ENCODE data around the gene WDR7.
A peak's percentile ranks its signal among the peaks of the same experiment; 100 is the strongest.

The WDR7 gene

DNA sequence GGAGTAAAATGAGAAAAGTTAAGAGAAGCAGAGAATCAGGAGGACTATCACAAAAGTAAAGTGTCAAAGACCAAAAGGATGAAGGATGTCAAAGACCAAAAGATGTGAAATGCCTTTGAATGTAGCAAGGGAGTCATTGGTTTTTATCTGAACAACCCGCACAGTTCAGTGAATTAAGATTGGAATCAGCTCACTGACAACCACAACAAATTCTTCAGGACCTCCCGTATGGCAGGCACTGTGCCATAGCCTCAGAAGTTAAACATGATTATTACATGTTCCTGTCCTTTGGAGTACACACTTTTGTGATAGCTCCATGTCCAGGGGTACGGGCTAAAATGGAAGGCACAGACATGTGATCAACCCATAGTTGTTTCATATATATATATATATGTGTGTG, 7.8 kb upstream of the WDR7 start:
- no peaks in the 10 kb centered on the region for H3K9me2 ChIP-seq (ENCODE audit: low read depth, low read length)
- no peaks in the 10 kb centered on the region for H4K20me1 ChIP-seq (ENCODE audit: insufficient read depth, low read length)
- H3K27ac ChIP-seq (ENCODE audit: low read depth, low read length, poor library complexity, severe bottlenecking) = no peak overlapping the region
- no peaks in the 10 kb centered on the region for H3K79me2 ChIP-seq (ENCODE audit: insufficient read depth, low read length)
- H3K4me2 ChIP-seq (ENCODE audit: low read length) = no peak overlapping the region
- TF ChIP-seq, protein P1, sequence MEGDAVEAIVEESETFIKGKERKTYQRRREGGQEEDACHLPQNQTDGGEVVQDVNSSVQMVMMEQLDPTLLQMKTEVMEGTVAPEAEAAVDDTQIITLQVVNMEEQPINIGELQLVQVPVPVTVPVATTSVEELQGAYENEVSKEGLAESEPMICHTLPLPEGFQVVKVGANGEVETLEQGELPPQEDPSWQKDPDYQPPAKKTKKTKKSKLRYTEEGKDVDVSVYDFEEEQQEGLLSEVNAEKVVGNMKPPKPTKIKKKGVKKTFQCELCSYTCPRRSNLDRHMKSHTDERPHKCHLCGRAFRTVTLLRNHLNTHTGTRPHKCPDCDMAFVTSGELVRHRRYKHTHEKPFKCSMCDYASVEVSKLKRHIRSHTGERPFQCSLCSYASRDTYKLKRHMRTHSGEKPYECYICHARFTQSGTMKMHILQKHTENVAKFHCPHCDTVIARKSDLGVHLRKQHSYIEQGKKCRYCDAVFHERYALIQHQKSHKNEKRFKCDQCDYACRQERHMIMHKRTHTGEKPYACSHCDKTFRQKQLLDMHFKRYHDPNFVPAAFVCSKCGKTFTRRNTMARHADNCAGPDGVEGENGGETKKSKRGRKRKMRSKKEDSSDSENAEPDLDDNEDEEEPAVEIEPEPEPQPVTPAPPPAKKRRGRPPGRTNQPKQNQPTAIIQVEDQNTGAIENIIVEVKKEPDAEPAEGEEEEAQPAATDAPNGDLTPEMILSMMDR (IDR thresholded peaks at IDR 0.05; ENCODE audit: low read length) = no peak
- TF ChIP-seq EZH2 (IDR thresholded peaks at IDR 0.05; ENCODE audit: borderline replicate concordance, low read length) = no peak
- H3K36me3 ChIP-seq (ENCODE audit: insufficient read depth, low read length) = no peaks in the 10 kb centered on the region
- no peak overlapping the region for H2AFZ ChIP-seq (ENCODE audit: low read length)
- H3F3A ChIP-seq (ENCODE audit: insufficient read depth, low read length) = 0 out of 2 replicates have a peak, but pooled peaks cover 3% of the 10 kb centered on the region
- H3K4me3 ChIP-seq (ENCODE audit: low read depth, low read length, poor library complexity, severe bottlenecking) = no peak overlapping the region
- no peaks in the 10 kb centered on the region for H3K9me3 ChIP-seq (ENCODE audit: low read length)
- H3K4me1 ChIP-seq (ENCODE audit: insufficient read depth, low read length, severe bottlenecking) = peaks cover 11% of the 10 kb centered on the region
- H3K9ac ChIP-seq (ENCODE audit: low read length) = no peak overlapping the region
- H3K27me3 ChIP-seq (ENCODE audit: insufficient read depth, low read length) = no peaks in the 10 kb centered on the region

DNA sequence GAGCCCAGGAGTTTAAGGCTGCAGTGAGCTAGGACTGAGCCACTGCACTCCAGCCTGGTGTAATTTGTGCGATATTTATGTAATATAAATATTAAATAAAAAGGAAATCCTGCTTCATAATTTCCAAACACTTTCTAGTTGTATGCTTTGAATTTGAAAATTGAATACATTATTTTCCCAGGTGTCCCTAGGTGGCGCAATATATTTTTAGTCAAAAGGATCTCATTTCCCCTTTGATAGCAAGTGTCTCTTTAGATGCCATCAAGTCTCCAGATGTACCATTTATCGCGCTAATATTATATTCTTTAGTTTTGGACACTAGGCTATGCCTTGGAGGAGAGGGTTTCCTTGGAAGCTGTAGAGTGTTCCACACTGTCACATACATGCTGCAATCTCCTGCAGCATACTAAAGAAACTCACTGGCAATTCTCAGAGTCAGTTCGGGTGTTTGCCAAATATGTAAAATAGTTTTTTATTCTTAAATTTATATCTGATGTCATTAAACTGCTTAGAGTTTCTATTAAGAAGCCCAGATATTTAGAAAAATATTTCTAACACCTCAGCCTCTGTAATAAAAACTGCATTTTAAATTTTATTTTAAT, 5.6 kb upstream of the WDR7 start:
- no peak overlapping the region for H3K27ac ChIP-seq (ENCODE audit: low read depth, low read length, poor library complexity, severe bottlenecking)
- peaks cover 7% of the 10 kb centered on the region for H3K4me1 ChIP-seq (ENCODE audit: insufficient read depth, low read length, severe bottlenecking)
- no peak for TF ChIP-seq EZH2 (IDR thresholded peaks at IDR 0.05; ENCODE audit: borderline replicate concordance, low read length)
- TF ChIP-seq, protein P1 (IDR thresholded peaks at IDR 0.05; ENCODE audit: low read length) = peak; percentile 64
- peak overlapping the region; percentile 79; the same call in 1 of the 2 replicates for H2AFZ ChIP-seq (ENCODE audit: low read length)
- no peaks in the 10 kb centered on the region for H3K36me3 ChIP-seq (ENCODE audit: insufficient read depth, low read length)
- H3K79me2 ChIP-seq (ENCODE audit: insufficient read depth, low read length) = no peaks in the 10 kb centered on the region
- H3F3A ChIP-seq (ENCODE audit: insufficient read depth, low read length) = 0 out of 2 replicates have a peak, but pooled peaks cover 3% of the 10 kb centered on the region
- H3K4me2 ChIP-seq (ENCODE audit: low read length) = peak overlapping the region; percentile 43
- no peaks in the 10 kb centered on the region for H3K9me2 ChIP-seq (ENCODE audit: low read depth, low read length)
- no peak overlapping the region for H3K9ac ChIP-seq (ENCODE audit: low read length)
- no peaks in the 10 kb centered on the region for H4K20me1 ChIP-seq (ENCODE audit: insufficient read depth, low read length)
- no peaks in the 10 kb centered on the region for H3K27me3 ChIP-seq (ENCODE audit: insufficient read depth, low read length)
- H3K4me3 ChIP-seq (ENCODE audit: low read depth, low read length, poor library complexity, severe bottlenecking) = no peak overlapping the region
- H3K9me3 ChIP-seq (ENCODE audit: low read length) = no peaks in the 10 kb centered on the region

DNA sequence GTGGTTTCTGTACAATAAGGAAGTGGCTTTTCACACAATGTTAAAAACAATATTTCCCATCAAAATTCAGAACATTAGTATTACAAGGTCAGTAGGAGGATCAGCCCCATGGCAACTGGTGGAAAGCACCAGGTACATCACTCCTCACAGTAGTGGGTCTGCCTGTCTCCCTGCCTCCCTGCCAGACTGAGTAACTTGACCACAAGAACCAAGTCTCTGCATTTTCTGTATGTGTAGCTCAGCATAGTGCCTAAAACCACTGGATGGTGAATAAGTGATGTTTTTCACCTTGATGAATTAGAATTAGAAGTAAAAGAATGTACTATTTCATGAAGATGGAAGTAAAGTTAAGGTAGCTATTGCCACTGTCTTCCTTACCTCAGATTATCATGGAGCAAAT, 4.1 kb upstream of the WDR7 start:
- Histone ChIP-seq H2AFZ (ENCODE audit: low read length) (no peak overlapping the region), H3K9ac (ENCODE audit: low read length) (no peak overlapping the region), H3K4me3 (ENCODE audit: low read depth, low read length, poor library complexity, severe bottlenecking) (no peak overlapping the region), H3K27ac (ENCODE audit: low read depth, low read length, poor library complexity, severe bottlenecking) (no peak overlapping the region), H3K79me2 (ENCODE audit: insufficient read depth, low read length) (peaks cover 4% of the 10 kb centered on the region), H3K9me3 (ENCODE audit: low read length) (no peaks in the 10 kb centered on the region), H3K4me2 (ENCODE audit: low read length) (no peak overlapping the region), H4K20me1 (ENCODE audit: insufficient read depth, low read length) (no peaks in the 10 kb centered on the region), H3F3A (ENCODE audit: insufficient read depth, low read length) (0 out of 2 replicates have a peak, but pooled peaks cover 3% of the 10 kb centered on the region), H3K27me3 (ENCODE audit: insufficient read depth, low read length) (no peaks in the 10 kb centered on the region), H3K4me1 (ENCODE audit: insufficient read depth, low read length, severe bottlenecking) (peaks cover 15% of the 10 kb centered on the region), H3K9me2 (ENCODE audit: low read depth, low read length) (no peaks in the 10 kb centered on the region), H3K36me3 (ENCODE audit: insufficient read depth, low read length) (no peaks in the 10 kb centered on the region)
- TF ChIP-seq EZH2 (IDR thresholded peaks at IDR 0.05; ENCODE audit: borderline replicate concordance, low read length) = no peak
- TF ChIP-seq, protein P1 (IDR thresholded peaks at IDR 0.05; ENCODE audit: low read length) = no peak

Measured in OCI-LY1 (cell line).